ENCODE data around the gene PLPPR5.
"Not testable (repeated sequence)": the region's sequence is repeated elsewhere in the genome, so short reads cannot be mapped to it uniquely, and the experiment has no call there.

PLPPR5 gene

DNA sequence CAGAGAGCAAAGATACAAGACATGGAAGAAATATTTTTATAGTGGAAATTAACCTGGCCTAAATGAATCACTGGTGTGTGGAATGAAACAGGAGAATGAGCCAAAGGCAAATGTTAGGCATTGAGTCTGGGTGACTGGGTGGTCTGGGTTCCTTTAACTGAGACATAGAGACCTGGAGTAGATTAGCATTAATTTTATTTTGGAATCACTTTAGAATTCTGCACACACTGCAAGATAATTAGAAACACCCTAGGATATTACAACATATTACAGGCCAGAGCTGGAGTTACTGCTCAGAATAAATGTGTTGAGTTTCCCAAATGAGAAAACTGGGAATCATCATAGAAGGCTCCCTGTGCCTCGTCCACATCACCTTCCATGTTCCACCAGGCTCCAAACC, 85.5 kb downstream of the PLPPR5 start:
- DNase-seq (ENCODE audit: low read depth), result peak; percentile 18

DNA sequence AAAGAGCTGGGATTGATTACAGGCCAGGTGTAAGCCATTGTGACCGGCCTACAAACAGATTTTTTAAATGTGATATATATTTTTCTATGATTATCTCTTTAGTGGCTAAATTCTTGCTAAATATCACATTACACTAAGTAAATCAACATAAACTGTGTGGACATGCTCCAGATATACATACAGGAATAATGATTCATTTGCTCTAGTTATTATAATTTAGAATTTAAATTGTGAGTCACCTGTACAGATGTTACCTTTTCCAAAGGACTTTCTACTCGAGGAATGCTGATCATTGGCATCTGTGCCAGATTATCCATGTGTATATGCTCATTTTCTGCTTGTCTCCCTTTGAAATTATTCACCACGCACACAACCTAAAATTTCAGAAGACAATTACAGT, 90.1 kb downstream of the PLPPR5 start:
- DNase-seq (ENCODE audit: low read depth), result no peak

DNA sequence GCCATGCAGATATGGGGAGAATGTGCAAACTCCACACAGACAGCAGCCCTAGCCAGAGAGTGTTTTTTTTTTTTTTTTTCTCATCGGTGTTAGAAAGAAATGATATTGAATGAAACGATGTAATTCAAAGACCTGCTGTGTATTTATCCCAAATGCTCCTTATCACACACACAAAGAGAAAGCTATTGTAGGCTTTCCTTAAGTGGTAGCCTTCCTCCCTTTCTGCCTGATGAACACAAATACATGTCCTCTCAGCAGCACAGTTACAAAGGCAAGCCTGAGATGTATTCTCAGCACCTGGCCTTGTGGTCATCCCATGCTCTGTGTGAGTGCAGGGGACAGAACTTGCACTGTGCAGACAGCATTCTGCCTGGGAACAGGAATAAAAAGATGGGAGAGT, 93.8 kb downstream of the PLPPR5 start:
- DNase-seq (ENCODE audit: low read depth), result no peak

DNA sequence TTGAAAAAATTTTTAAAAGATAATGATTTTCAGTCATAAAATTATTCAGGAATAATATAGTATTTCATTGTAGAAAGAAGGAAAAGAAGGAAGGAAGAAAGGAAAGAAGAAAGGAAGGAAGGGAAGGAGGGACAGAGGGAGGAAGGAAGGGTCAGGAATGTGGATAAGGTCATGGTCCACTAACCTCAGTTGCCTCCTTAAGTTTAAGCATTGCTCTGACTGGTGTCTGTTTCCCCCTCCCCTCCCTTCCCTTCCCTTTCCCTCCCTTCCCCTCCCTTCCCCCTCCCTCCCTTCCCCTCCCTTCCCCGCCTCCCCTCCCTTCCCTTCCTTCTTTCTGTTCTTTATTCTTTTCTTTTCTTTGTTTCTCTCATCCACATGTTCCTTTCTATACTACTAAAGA, 95.7 kb downstream of the PLPPR5 start:
- DNase-seq (ENCODE audit: low read depth), result no peak

DNA sequence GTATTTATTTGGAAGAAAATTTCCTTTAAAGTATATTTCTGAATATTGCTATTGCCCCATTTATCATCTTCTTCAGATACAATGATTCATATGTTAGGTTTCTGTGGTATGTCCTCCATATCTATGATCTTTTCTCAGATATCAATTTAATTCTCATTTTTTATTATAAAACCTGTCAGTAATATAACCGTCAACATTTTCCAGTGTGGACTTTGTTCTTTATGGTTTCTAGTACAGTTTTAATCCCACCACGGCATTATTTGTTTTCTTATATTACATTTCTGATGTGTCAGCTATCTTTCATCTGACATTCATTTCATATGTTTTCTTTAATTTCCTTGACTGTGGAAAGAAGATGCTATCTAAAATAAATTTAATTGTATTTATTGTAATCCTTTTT, 97.9 kb downstream of the PLPPR5 start:
- no peak for DNase-seq (ENCODE audit: low read depth)

DNA sequence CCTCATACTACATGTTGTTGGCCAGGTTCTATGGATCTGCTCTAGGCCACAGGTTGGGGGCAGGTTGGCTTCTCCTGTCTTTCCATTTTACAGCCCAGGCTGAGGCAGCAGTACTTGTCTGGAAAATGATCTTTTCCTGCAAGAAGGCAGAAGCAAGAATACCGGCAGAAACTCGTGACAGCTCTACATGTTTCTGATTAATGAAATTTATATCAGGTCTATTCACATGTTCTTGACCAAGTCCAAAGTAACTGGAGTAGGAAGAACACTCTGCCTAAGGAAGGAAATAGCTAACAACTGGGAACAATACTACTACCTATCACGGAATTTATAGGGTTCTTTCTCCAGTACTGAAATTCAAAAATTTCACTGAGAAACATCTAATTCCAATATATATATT, 98.3 kb downstream of the PLPPR5 start:
- no peak for DNase-seq (ENCODE audit: low read depth)

DNA sequence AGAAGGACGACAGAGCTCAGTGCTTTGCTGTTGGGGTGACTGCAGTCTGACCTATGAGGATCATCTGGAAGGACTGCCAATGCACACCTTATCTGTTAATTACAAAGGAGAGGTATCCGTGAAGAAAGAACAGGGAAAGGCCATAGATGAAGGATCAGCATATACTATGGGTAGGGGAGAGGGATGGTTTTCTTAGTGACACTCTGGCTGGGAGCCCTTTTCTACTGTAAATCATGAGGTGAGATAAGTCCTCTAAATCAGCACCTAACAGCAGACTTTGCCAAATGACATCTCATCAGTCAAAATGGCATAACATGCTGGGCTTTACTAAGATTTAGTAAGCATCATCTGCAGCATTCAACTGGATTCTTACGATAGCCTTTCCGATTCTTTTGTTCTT, 100.0 kb downstream of the PLPPR5 start:
- DNase-seq (ENCODE audit: low read depth), result no peak

DNA sequence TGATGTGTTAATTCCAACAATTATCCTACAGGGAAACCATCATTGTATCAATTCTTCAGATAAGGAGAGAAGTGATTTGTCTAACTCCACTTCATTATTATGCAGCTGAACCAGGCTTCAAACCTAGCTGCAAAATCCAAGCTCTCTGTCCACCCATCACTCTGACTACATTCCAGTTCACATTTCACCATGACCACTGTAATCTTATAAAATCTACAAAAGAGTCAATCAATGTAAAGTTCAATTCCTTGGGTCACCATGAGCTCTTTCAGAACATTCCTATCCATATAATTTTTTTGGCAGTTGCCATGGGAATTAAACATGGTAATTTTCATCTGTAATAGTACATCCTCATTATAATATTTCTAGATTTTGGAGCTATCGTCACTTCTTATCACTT, 100.9 kb downstream of the PLPPR5 start:
- DNase-seq (ENCODE audit: low read depth), result peak; percentile 6

DNA sequence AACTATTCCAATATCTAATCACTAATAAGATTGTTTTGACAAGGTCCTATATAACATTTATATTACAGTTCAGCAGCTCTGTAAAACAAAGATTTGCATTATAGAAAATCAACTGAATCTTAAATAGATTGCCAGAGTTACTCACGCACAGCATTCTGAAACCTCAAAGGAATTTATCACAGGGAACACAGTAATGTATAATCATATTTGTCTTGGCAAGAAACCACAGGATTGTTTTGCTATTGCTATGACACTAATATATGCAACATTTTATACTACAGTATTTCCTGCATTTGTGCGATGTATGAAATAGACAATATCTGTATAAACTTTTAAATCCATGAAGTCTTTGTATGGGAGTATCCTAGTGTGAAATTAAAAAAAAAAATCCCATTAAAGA, 101.4 kb downstream of the PLPPR5 start:
- peak; percentile 79 for DNase-seq (ENCODE audit: low read depth)

DNA sequence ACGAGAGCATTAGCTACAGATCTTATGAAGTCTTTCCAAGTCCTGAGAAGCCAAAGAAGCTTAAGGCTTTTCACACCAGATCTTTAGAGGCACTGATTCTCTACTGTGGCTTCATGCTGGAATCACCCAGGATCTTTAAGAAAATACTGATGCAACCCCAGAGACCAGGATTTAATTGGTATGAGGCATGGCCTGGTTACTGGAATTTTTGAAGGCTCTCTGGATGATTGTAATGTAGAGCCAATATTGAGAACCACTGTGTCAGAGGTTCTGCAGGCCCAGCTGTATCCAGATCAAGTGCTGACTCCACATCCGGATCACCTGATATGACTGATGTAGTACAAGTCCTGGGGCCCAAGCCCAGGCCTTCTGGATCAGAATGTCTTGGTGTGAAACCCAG, 105.7 kb downstream of the PLPPR5 start:
- no peak for DNase-seq (ENCODE audit: low read depth)

DNA sequence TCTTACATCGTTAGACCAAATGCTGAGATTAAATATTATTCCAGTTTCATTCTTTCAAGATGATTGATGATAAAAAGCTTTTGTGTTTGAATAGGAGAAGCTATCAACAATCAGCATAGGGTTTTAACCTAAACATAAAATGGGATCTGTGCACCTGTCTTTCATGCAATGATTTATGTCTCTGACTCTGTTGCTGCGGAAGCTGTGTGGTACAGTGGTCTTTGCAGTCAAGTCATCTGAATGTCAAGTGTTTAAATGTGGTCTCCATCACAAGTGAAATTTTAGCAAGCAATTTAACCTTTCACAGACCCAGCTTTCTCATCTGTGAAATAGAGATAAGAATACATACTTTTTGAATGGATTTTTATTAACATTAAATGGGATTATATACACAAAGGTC, 107.2 kb downstream of the PLPPR5 start:
- no peak for DNase-seq (ENCODE audit: low read depth)

DNA sequence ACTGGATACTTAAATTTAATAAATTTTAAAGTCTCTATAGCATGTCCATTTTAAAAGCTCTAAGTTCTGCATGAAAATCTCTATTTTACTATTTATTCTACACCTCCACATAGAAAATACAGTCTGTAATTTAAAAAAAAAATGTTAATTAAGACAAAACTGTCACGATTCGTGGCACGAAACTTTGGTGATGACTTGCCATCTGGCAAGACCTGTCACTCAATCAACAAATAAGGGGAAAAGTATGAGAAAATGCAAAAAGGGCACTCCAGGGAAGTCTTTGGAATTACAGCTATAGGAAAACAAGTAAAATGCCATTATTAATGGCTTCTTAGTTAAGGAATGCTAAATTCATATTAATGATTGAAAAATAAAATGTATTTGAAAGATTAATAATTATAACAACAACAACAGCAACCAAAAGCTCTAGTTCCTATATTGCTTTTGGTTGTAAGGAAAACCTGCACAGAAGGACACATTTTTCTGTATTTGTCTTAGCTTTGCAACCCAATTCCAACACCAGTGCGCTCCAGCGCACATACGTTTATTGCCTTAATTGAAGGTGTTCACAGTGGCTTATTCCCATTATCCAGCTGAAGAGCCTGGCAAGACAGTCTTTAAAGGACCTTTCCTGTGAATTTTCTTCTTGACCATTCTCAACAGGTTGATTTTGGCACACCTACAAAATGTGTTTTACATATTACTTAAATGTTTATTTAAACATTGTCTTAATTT, 107.8 kb downstream of the PLPPR5 start:
- no peak for DNase-seq (ENCODE audit: low read depth)

DNA sequence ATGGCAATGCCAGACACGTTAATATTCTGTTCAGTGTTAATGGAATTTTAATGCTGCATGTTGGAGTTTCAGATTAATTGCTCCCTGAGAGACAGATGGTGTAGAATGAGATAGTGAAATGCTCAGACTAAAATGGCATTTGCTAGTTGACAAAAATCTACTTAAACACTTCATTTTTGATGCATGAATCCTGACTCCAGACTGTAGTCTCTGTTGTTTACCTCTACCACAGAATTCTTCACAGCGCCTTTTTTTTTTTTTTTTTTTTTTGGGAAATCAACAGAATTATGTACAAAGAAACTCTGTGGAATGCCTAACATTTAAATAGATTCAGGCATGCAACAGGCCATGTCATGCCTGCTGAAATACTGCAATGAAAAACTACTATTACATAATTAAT, 111.3 kb downstream of the PLPPR5 start:
- no peak for DNase-seq (ENCODE audit: low read depth)

DNA sequence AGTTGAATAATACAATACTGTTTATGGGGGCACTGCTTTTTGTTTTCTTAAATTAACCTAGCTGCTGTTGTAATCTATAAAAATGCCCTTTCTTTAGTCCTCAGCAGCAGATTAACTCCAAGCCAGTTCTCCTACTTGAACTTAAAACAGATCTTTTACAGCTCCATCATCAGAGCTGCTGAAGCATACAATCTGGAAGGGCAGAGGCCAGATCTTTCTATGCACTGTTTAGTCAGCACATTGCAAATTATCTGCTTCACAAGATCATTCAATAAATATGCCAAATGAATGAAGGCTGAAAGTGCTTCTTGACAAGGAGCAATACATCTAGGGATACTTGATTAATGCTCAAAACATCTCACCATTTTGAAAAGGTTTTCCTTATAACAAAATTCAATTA, 115.8 kb downstream of the PLPPR5 start:
- no peak for DNase-seq (ENCODE audit: low read depth)

DNA sequence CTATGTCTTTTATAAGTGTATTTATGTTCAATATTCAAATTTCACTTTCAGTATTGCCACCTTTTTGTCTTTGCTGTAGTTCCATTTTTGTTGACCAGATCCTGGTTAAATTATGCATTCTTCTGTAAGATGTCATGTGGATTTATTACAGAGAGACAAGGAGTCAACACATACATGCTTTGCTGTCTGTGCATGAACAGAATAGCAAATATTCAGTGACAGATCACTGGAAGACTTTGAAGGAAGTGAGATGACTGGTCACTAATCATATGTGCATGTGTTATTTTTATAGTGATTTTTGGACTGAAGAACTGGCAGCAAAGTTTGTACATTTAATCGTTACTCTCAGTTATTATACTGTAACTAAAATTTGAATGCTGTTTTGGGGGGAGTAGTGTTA, 117.2 kb downstream of the PLPPR5 start:
- no peak for DNase-seq (ENCODE audit: low read depth)

DNA sequence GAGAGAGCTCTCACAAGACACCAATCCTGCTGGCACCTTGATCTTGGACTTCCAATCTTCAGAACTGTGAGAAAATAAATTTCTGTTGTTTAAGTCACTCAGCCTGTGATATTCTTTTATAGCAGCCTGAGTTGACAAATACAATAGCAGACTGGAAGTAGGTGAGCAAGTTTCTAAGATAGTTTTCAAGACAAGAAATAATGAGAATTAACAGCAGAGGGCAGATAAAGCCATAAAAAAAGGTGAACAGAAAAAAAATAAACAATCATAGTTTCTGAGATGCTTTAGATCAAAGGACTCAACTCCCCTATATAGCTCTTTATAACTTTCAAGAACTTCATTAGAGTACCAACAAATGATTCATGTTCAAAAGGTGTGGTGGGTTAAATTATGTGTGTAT, 119.8 kb downstream of the PLPPR5 start:
- DNase-seq (ENCODE audit: low read depth), result no peak

DNA sequence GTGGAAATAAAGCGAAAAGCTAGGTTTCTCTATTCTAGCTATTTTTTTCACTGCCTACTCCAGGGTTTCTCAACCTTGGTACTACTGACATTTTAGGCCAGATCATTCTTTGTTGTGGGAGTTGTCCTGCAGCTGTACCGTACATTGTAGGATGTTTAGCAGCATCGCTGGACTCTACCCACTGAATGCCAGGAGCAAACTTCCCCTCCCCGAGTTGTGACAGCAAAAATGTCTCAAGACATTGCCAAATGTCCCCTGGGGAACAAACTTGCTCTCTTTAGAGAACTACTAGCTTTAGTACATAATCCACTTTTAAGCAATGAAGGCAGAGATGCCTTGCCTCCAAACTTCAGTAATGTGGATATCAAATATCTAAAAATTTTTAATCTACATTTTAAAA, 122.8 kb downstream of the PLPPR5 start:
- no peak for DNase-seq (ENCODE audit: low read depth)

DNA sequence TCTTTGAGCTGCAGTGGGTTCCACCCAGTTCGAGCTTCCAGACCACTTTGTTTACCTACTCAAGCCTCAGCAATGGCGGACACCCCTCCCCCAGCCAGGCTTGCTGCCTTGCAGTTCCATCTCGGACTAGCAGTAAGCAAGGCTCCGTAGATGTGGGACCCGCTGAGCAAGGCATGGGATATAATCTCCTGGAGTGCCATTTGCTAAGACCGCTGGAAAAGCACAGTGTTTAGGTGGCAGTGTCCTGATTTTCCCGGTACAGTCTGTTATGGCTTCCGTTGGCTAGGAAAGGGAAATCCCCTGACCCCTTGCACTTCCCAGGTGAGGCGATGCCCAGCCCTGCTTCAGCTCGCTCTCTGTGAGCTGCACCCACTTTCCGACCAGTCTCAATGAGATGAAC, 123.4 kb downstream of the PLPPR5 start:
- DNase-seq (ENCODE audit: low read depth), result not testable (repeated sequence)

DNA sequence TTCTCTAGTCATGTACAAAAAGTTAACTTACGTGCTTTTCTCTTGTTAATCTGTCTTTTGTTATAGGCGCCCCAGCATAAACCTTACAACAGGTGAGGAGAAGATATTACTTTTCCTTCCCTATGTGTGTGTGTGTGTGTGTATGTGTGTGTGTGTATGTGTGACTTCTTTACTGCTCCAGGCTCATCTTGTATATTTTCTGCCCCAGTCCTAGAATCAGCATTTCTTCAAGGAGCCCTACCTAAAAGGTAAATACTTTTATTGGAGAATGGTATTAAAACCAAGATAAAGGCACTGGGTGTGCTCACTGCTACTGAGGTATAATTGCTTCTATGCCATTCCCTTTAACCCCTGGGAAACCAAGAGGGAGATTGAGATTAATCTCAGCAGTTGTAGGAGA, 129.8 kb downstream of the PLPPR5 start:
- no peak for DNase-seq (ENCODE audit: low read depth)

DNA sequence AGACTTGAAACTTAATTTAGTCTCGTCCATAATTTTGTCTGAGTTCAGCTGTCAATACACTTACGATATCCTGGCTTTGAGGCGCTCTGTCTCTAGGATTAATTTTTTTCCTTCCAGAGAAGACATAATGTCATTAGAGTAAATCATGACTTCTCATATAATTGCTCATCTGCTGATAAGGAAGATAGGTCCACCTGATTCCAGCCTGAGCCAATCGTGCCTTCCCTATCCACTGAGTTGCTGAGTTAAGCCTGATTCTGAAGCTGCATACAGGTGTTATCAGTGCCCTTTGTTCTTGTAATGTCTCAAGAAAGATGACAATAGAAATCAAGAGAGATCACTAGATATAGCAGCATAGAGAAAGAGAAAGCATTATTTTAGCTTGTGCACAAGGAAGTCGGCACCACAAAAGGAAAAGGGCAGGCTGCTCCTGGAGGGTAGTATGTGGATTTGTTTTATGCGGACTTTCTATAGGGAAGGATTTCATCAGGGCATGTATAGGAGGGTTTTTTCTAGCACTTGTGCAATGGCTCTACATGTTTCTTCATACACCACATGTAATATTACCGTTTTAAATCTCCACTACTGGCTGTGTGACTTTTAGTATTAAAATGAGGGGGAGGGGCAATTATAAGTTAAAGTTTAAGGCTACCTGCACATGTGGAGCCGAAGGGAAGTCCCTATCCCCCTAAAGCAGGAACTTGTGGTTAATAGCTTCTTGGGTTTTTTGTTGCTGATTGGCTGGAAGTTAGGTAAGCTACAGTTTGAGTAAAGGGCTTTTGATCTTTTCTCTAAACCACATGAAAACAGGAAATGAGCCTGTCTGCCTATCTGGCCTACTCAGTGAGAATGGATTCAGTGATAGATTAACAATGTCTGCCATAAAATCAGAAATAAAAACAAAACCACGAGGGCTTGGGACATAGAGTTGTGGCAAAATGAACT, 133.4 kb downstream of the PLPPR5 start:
- DNase-seq (ENCODE audit: low read depth), result no peak

DNA sequence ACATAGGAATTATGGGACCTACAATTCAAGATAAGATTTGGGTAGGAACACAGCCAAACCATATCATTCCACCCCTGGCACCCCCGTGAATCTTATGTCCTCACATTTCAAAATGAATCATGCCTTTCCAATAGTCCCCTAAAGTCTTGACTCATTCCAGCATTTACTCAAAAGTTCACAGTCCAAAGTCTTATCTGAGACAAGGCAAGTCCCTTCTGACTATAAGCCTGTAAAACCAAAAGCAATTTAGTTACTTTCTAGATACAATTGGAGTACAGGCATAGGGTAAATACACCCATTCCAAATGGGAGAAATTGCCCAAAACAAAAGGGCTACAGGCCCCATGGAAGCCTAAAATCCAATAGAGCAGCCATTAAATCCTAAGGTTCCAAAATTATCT, 138.9 kb downstream of the PLPPR5 start:
- DNase-seq (ENCODE audit: low read depth), result no peak

DNA sequence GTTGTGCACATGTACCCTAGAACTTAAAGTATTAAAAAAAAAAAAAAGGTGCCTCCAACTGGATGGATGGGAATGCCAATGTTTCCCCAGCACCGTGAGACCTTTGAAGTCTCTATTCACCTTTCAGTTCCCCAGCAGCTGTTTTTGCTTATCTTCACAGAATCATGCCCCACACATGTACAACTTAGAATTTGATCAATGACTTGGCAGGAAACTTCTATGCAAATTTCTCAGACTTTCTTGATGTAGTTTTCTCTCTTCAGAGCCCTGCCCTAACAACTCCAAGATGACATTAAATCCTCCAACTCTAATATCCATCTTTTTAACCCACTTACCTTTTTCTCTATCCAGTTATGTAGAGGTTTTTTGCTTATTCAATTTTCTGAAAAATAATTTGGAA, 144.3 kb downstream of the PLPPR5 start:
- DNase-seq (ENCODE audit: low read depth), result no peak

DNA sequence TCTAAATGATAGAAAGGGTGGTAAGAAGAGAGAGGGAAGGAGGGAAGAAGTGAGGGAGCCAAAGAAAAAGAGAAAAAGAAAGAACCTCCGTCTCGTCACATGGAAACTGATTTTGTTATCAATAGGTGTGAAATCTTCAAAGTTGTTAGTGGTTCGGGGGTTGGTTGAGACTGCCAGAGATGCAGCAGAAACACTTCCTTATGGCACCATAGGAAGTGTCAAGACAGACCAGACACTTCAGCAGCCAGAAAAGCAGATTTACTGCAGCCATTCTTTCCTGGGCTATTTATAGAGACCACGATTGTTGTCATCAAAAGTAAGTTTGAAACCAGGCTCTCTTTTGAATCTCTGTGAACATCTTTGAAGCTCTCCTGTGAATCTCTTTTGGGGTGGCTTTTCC, 150.5 kb downstream of the PLPPR5 start:
- no peak for DNase-seq (ENCODE audit: low read depth)

Data from fibroblast of the conjunctiva (primary cell).